ENCODE measurements around the gene CHRD. TPM values are rescaled to one million over a fixed set of nuclear protein-coding genes. Genes with fewer than 3 reads are reported as not detected.
A peak's percentile ranks its signal among the peaks of the same experiment; 100 is the strongest.

CHRD gene
- total and polyA plus RNA-seq, 9 of the 15 experiments (the other 6 are each of a cell fraction or from before 2014, with no cell fraction given): 0.11 to 1.3 (median 0.59) TPM; not detected in 3

GRCh38 chr3:184347321-184348056 lies 32.4 kb upstream of the CHRD start (continued):
- TF ChIP-seq AFF4 (CRISPR knock-in tag; IDR thresholded peaks at IDR 0.05) (no peak), ZNF217 (CRISPR knock-in tag; IDR thresholded peaks at IDR 0.05) (no peak), POLR2AphosphoS5 (IDR thresholded peaks at IDR 0.05; ENCODE audit: control insufficient read depth, insufficient read depth, low read depth, low read length) (no peak), KDM5B (IDR thresholded peaks at IDR 0.05; ENCODE audit: insufficient replicate concordance, low read depth, low read length) (peak; percentile 36), TCF3 (CRISPR knock-in tag; IDR thresholded peaks at IDR 0.05) (peak; percentile 51; the same call in 1 of the 2 replicates), NR2C2 (CRISPR knock-in tag; IDR thresholded peaks at IDR 0.05) (no peak), NR2C2 (tag; IDR thresholded peaks at IDR 0.05) (0 out of 2 replicates have a peak, but pooled peaks have one; percentile 18), ZNF76 (CRISPR knock-in tag; IDR thresholded peaks at IDR 0.05; ENCODE audit: borderline replicate concordance) (no peak), ZNF717 (CRISPR knock-in tag; IDR thresholded peaks at IDR 0.05) (no peak), CEBPG (CRISPR knock-in tag; IDR thresholded peaks at IDR 0.05) (no peak), CEBPG (tag; conservative IDR thresholded peaks at IDR 0.05 in 1 of 2, IDR thresholded peaks at IDR 0.05 in 1 of 2) (no peak), ZNF561 (CRISPR knock-in tag; conservative IDR thresholded peaks at IDR 0.05) (no peak), NR0B1 (IDR thresholded peaks at IDR 0.05; ENCODE audit: partially characterized antibody) (no peak), PPARD (CRISPR knock-in tag; IDR thresholded peaks at IDR 0.05) (no peak), BRD9 (IDR thresholded peaks at IDR 0.05; ENCODE audit: low read depth, partially characterized antibody) (peak; percentile 27), MECOM (CRISPR knock-in tag; IDR thresholded peaks at IDR 0.05) (no peak), UBTF (IDR thresholded peaks at IDR 0.05; ENCODE audit: borderline replicate concordance in 1 of 2, low read depth in 2 of 2, low read length in 2 of 2) (no peak), VEZF1 (CRISPR knock-in tag; IDR thresholded peaks at IDR 0.05) (peak; percentile 21; the same call in 1 of the 2 replicates)

Measured in K562 (cell line).